K562 (cell line): ENCODE results near the gene DCLK2. TPM values are rescaled to one million over a fixed set of nuclear protein-coding genes. Genes with fewer than 3 reads are reported as not detected.

Experiments
- ATAC-seq: fragments of 200-7000 bp; cut with Tn5 transposase; 3 replicates; pipeline ENCODE4 v1.9.1; 2020; ENCODE audit warnings: moderate library complexity
- BruUV-seq: library from RNA; stranded (reverse); fragments of 400-500 nt; replicated peaks from 2 replicates; lab custom pipeline; 2021; lab: Mats Ljungman, UMichigan
- CTCF ChIA-PET: fragments of 300-600 bp; formaldehyde crosslinking; extraction: SDS; loops from one replicate; lab custom pipeline; 2021; ENCODE audit warnings: low intra/inter-chr PET ratio; lab: Yijun Ruan, JAX
- POLR2A ChIA-PET: fragments of 300-600, 350-650 bp; sonication (Branson Sonifier 250); formaldehyde crosslinking; extraction: SDS; loops from one replicate; lab custom pipeline; 2021; ENCODE audit warnings: antibody characterized with exemption, inconsistent platforms; lab: Yijun Ruan, JAX
- DNase-seq, 4 experiments: peaks; one replicate each; pipeline versions ENCODE4 v3.0.0 to v3.0.0-alpha.2; 2011 to 2018; ENCODE audit warnings: low spot score in 3 of 4, mixed read lengths in 3 of 4; ENCODE audit errors: extremely low read depth in 1 of 4
- FAIRE-seq: peaks from 2 replicates; lab custom pipeline; 2011; peaks lifted over from hg19 to GRCh38; lab: Jason Lieb, UNC
- H2AFZ ChIP-seq: 2 replicates; pipeline ENCODE4 v1.6.0; 2011; ENCODE audit warnings: low read depth, low read length, control low read depth, inconsistent platforms
- H3K27ac ChIP-seq: fragments of 200-600 bp; 3 replicates; pipeline ENCODE4 v1.8.0; 2011; ENCODE audit warnings: low read depth, mild to moderate bottlenecking, control low read depth, inconsistent platforms, low read length, moderate library complexity, mixed read lengths; ENCODE audit errors: extremely low read depth
- H3K27me3 ChIP-seq, 2 experiments: fragments of 300-600 bp in 1 of 2; 2 replicates in 1 of 2; 3 replicates in 1 of 2; pipeline versions ENCODE4 v1.6.0 to v1.8.0; 2011; ENCODE audit warnings: inconsistent platforms in 2 of 2, low read length in 2 of 2, mild to moderate bottlenecking in 1 of 2, mixed read lengths in 1 of 2, moderate library complexity in 1 of 2; ENCODE audit not compliant: control insufficient read depth in 2 of 2, insufficient read depth in 2 of 2
- H3K36me3 ChIP-seq: fragments of 300-600 bp; 3 replicates; pipeline ENCODE4 v1.8.0; 2011; ENCODE audit warnings: mild to moderate bottlenecking, low read length, inconsistent platforms; ENCODE audit not compliant: control insufficient read depth, insufficient read depth
- H3K4me1 ChIP-seq, 2 experiments: fragments of 200-600 bp in 1 of 2; replicated peaks in 1 of 2; 2 replicates in 1 of 2; 3 replicates in 1 of 2; pipeline versions ENCODE4 v1.5.1 to v1.8.0; 2011; ENCODE audit warnings: inconsistent platforms in 2 of 2, low read length in 2 of 2, mild to moderate bottlenecking in 1 of 2, mixed read lengths in 1 of 2, moderate library complexity in 1 of 2; ENCODE audit not compliant: control insufficient read depth in 2 of 2, insufficient read depth in 2 of 2
- H3K4me2 ChIP-seq: 2 replicates; pipeline ENCODE4 v1.6.1; 2011; ENCODE audit warnings: low read length, control low read depth, inconsistent platforms, mixed read lengths; ENCODE audit not compliant: insufficient read depth
- H3K4me3 ChIP-seq: fragments of 200-600 bp; sonication (generic), shearing (Covaris generic); 2 replicates; pipeline ENCODE4 v1.5.1; 2016; ENCODE audit warnings: control low read depth, inconsistent platforms
- H3K79me2 ChIP-seq: fragments of 200-600 bp; 3 replicates; pipeline ENCODE4 v1.8.0; 2011; ENCODE audit warnings: low read length, inconsistent platforms; ENCODE audit not compliant: control insufficient read depth, insufficient read depth
- H3K9ac ChIP-seq, 2 experiments: 2 replicates each; pipeline versions ENCODE4 v1.6.0 to v1.6.1; 2011; ENCODE audit warnings: low read depth in 2 of 2, low read length in 2 of 2, control low read depth in 1 of 2, inconsistent platforms in 1 of 2, mild to moderate bottlenecking in 1 of 2, mixed read lengths in 1 of 2; ENCODE audit not compliant: insufficient read depth in 1 of 2
- H3K9me1 ChIP-seq: one replicate; pipeline ENCODE4 v1.6.0; 2011; ENCODE audit warnings: inconsistent platforms, mild to moderate bottlenecking, low read length, moderate library complexity; ENCODE audit not compliant: control insufficient read depth, insufficient read depth
- H3K9me3 ChIP-seq: replicated peaks from 2 replicates; pipeline ENCODE4 v1.5.1; 2011; ENCODE audit warnings: low read depth, low read length, inconsistent platforms; ENCODE audit not compliant: control insufficient read depth, insufficient read depth
- H4K20me1 ChIP-seq: replicated peaks from 2 replicates; pipeline ENCODE4 v1.6.1; 2011; ENCODE audit warnings: low read length, inconsistent platforms, mixed read lengths; ENCODE audit not compliant: control insufficient read depth, insufficient read depth
- BRF1 ChIP-seq: IDR thresholded peaks from 3 replicates; pipeline ENCODE4 v1.6.1; 2011; ENCODE audit warnings: borderline replicate concordance, mild to moderate bottlenecking; ENCODE audit not compliant: insufficient read length; ENCODE audit errors: extremely low read depth
- CREB3L1 ChIP-seq: fragments of 450-650 bp; IDR thresholded peaks from 2 replicates; pipeline ENCODE4 v1.6.1; 2014; ENCODE audit warnings: low read depth, mild to moderate bottlenecking, moderate library complexity, borderline replicate concordance
- HOMEZ ChIP-seq: fragments of 250-450 bp; sonication (Bioruptor Pico); IDR thresholded peaks from 2 replicates; pipeline ENCODE4 v1.4.0; 2020; ENCODE audit warnings: mild to moderate bottlenecking, moderate library complexity
- KAT2B ChIP-seq: IDR thresholded peaks from one replicate; pipeline ENCODE4 v1.6.1; 2012; ENCODE audit warnings: low read depth, mild to moderate bottlenecking, control low read depth, inconsistent platforms, low read length, moderate library complexity
- MCM7 ChIP-seq, 2 experiments: fragments of 450-650 bp; IDR thresholded peaks; 2 replicates each; pipeline ENCODE4 v1.6.1; 2016 to 2018
- MECOM ChIP-seq: fragments of 250-450 bp; sonication (Bioruptor Pico); IDR thresholded peaks from 2 replicates; pipeline ENCODE4 v1.8.0; 2022; ENCODE audit warnings: inconsistent platforms
- PHF20 ChIP-seq: fragments of 450-650 bp; IDR thresholded peaks from 2 replicates; pipeline ENCODE4 v1.6.1; 2018; ENCODE audit not compliant: partially characterized antibody
- ZNF41 ChIP-seq: fragments of 250-450 bp; sonication (Bioruptor Pico); conservative IDR thresholded peaks from 2 replicates; pipeline ENCODE4 v1.4.0; 2020; ENCODE audit warnings: mild to moderate bottlenecking
- WGBS: fragments of 100-300 bp; shearing (Covaris generic); methylation state at CpG from one replicate; pipeline ENCODE4 v1.1.6; 2016; ENCODE audit warnings: low coverage, mixed read lengths; ENCODE audit not compliant: insufficient coverage; ENCODE audit errors: missing lambda C conversion rate; 5-methylcytosine and 5-hydroxymethylcytosine counted together
- in situ Hi-C: fragments of 300-500 bp; cut with MboI; formaldehyde crosslinking; loops from 4 replicates; pipeline ENCODE4 v1.15.0; 2018; ENCODE audit warnings: inconsistent platforms, mixed read lengths
- intact Hi-C: fragments of 100-400 bp; cut with micrococcal nuclease; formaldehyde crosslinking; loops from 2 replicates; pipeline ENCODE4 v1.14.2; 2022
- polyA plus RNA-seq, 8 experiments: library from polyadenylated mRNA; depleted of rRNA in 4 of 8; stranded (reverse) in 5 of 8; unstranded in 3 of 8; fragments of >200 nt; fragmentation: Nextera tagmentation in 2 of 8; fragmentation: Illumina TruSeq in 1 of 8; extraction: Ambion mirVana in 2 of 8; extraction: Trizol in 1 of 8; gene quantifications; 2 replicates each; pipeline versions ENCODE4 v1.2.1 to v1.2.3, GENCODE V29; 2011 to 2014; ENCODE audit warnings: inconsistent platforms in 1 of 8, missing spikeins in 1 of 8
- total RNA-seq, 7 experiments: library from RNA; depleted of rRNA in 6 of 7; stranded (reverse); fragments of >200 nt in 6 of 7; fragmentation: Illumina TruSeq in 2 of 7; extraction: Trizol in 2 of 7; gene quantifications; 2 replicates each; pipeline versions ENCODE4 v1.2.1 to v1.2.3, GENCODE V29; 2011 to 2021; ENCODE audit warnings: low replicate concordance in 1 of 7
- TF ChIP-seq, protein P1 (sequence below), 2 experiments: fragments of 450-650 bp in 1 of 2; sonication (generic) in 1 of 2; formaldehyde crosslinking; conservative IDR thresholded peaks; 2 replicates each; pipeline versions ENCODE4 v1.4.0 to v1.8.1; 2020 to 2022; ENCODE audit warnings: mild to moderate bottlenecking in 1 of 2, missing genetic modification reagents in 1 of 2
- TF ChIP-seq, protein P2 (sequence below): sonication (generic); formaldehyde crosslinking; IDR thresholded peaks from 2 replicates; pipeline ENCODE4 v1.8.0; 2022; ENCODE audit warnings: mild to moderate bottlenecking, low read depth, missing genetic modification reagents

Gene DCLK2
- total and polyA plus RNA-seq, 9 of the 15 experiments (the other 6 are each of a cell fraction or from before 2014, with no cell fraction given), result not detected

- H3K27me3 ChIP-seq, result peaks cover 0 to 6% of the 10 kb centered on the region in 2 experiments; a peak in 1 of 5 replicates
- in situ Hi-C loops, result loop anchor here (25.0 kb wide), 1 partner anchor 224 kb away; no protein-coding TSS in a partner anchor
- ATAC-seq, result no peak; the same call in 2 of the 3 replicates
- TF ChIP-seq, protein P1, sequence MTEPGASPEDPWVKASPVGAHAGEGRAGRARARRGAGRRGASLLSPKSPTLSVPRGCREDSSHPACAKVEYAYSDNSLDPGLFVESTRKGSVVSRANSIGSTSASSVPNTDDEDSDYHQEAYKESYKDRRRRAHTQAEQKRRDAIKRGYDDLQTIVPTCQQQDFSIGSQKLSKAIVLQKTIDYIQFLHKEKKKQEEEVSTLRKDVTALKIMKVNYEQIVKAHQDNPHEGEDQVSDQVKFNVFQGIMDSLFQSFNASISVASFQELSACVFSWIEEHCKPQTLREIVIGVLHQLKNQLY (CRISPR knock-in tag; conservative IDR thresholded peaks at IDR 0.05), result no peak
- TF ChIP-seq CREB3L1 (no peak), KAT2B (no peak), PHF20 (no peak), MCM7 (IDR thresholded peaks at IDR 0.05) (no peak), BRF1 (no peak), HOMEZ (CRISPR knock-in tag) (no peak), ZNF41 (CRISPR knock-in tag) (no peak), MECOM (no peak)
- TF ChIP-seq, protein P2, sequence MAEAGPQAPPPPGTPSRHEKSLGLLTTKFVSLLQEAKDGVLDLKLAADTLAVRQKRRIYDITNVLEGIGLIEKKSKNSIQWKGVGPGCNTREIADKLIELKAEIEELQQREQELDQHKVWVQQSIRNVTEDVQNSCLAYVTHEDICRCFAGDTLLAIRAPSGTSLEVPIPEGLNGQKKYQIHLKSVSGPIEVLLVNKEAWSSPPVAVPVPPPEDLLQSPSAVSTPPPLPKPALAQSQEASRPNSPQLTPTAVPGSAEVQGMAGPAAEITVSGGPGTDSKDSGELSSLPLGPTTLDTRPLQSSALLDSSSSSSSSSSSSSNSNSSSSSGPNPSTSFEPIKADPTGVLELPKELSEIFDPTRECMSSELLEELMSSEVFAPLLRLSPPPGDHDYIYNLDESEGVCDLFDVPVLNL (CRISPR knock-in tag), result no peak
- H3K9me3 ChIP-seq, result no peaks in the 10 kb centered on the region
- H4K20me1 ChIP-seq, result no peaks in the 10 kb centered on the region
- POLR2A ChIA-PET, result no interaction called here
- H3K4me1 ChIP-seq, result no peaks in the 10 kb centered on the region
- DNase-seq, result no peak
- no peaks in the 10 kb centered on the region for H3K79me2 ChIP-seq
- no TSS peak for BruUV-seq
- no peak overlapping the region for H3K4me2 ChIP-seq
- H2AFZ ChIP-seq, result no peak overlapping the region
- H3K27ac ChIP-seq, result no peak overlapping the region
- H3K36me3 ChIP-seq, result no peaks in the 10 kb centered on the region
- no peak overlapping the region for H3K9ac ChIP-seq
- 3% methylated on average over 6 of the region's 6 CpGs for WGBS
- intact Hi-C loops, result no loop called here
- CTCF ChIA-PET, result no interaction called here
- H3K4me3 ChIP-seq, result no peak overlapping the region
- no peak for FAIRE-seq
- no peaks in the 10 kb centered on the region for H3K9me1 ChIP-seq
These were observed 132.8 kb downstream of the DCLK2 start for GRCh38 chr4:150211016-150211415.
